Astrocyte (in vitro differentiated cells and primary cell): ENCODE data around the gene CACNA2D1. TPM values are rescaled to one million over a fixed set of nuclear protein-coding genes. Genes with fewer than 3 reads are reported as not detected.

Source experiments
- DNase-seq: peaks from one replicate; pipeline ENCODE4 v3.0.0-alpha.2; 2010; ENCODE audit warnings: low read depth
- FAIRE-seq: peaks from 2 replicates; lab custom pipeline; 2011; peaks lifted over from hg19 to GRCh38; lab: Jason Lieb, UNC
- H2AFZ ChIP-seq: 2 replicates; pipeline ENCODE4 v1.6.0; 2012; ENCODE audit warnings: low read depth, low read length, inconsistent platforms
- H3K27ac ChIP-seq: 2 replicates; pipeline ENCODE4 v1.5.1; 2011; ENCODE audit warnings: low read depth, low read length, inconsistent platforms
- H3K27me3 ChIP-seq: 2 replicates; pipeline ENCODE4 v1.6.0; 2011; ENCODE audit warnings: low read length, inconsistent platforms; ENCODE audit not compliant: insufficient read depth
- H3K36me3 ChIP-seq: 2 replicates; pipeline ENCODE4 v1.5.1; 2011; ENCODE audit warnings: low read length, inconsistent platforms; ENCODE audit not compliant: insufficient read depth
- H3K4me1 ChIP-seq: 2 replicates; pipeline ENCODE4 v1.5.1; 2011; ENCODE audit warnings: low read length, inconsistent platforms; ENCODE audit not compliant: insufficient read depth
- H3K4me2 ChIP-seq: 2 replicates; pipeline ENCODE4 v1.6.0; 2012; ENCODE audit warnings: low read length, inconsistent platforms
- H3K4me3 ChIP-seq: 2 replicates; pipeline ENCODE4 v1.5.1; 2011; ENCODE audit warnings: low read depth, mild to moderate bottlenecking, low read length, inconsistent platforms; ENCODE audit not compliant: insufficient read depth
- H3K79me2 ChIP-seq: 2 replicates; pipeline ENCODE4 v1.6.0; 2012; ENCODE audit warnings: mild to moderate bottlenecking, low read length, inconsistent platforms; ENCODE audit not compliant: insufficient read depth
- H3K9ac ChIP-seq: 2 replicates; pipeline ENCODE4 v1.6.0; 2012; ENCODE audit warnings: mild to moderate bottlenecking, low read length, inconsistent platforms
- H3K9me3 ChIP-seq: 2 replicates; pipeline ENCODE4 v1.5.1; 2012; ENCODE audit warnings: low read depth, mild to moderate bottlenecking, low read length, inconsistent platforms; ENCODE audit not compliant: insufficient read depth
- H4K20me1 ChIP-seq: 2 replicates; pipeline ENCODE4 v1.6.0; 2012; ENCODE audit warnings: low read length, inconsistent platforms; ENCODE audit not compliant: insufficient read depth
- H3K27ac Mint-ChIP-seq: one replicate; pipeline ENCODE4 v1.8.0; 2021; ENCODE audit warnings: mild to moderate bottlenecking, mixed read lengths; ENCODE audit not compliant: unreplicated experiment
- H3K27me3 Mint-ChIP-seq: one replicate; pipeline ENCODE4 v1.8.0; 2021; ENCODE audit warnings: low read depth, mixed read lengths; ENCODE audit not compliant: unreplicated experiment
- H3K36me3 Mint-ChIP-seq: one replicate; pipeline ENCODE4 v1.8.0; 2021; ENCODE audit warnings: low read depth, mixed read lengths; ENCODE audit not compliant: unreplicated experiment
- H3K4me1 Mint-ChIP-seq: one replicate; pipeline ENCODE4 v1.8.0; 2021; ENCODE audit warnings: low read depth, mixed read lengths; ENCODE audit not compliant: unreplicated experiment
- H3K4me3 Mint-ChIP-seq: one replicate; pipeline ENCODE4 v1.8.0; 2021; ENCODE audit warnings: mild to moderate bottlenecking, moderate library complexity, mixed read lengths; ENCODE audit not compliant: unreplicated experiment
- H3K9me3 Mint-ChIP-seq: one replicate; pipeline ENCODE4 v1.8.0; 2021; ENCODE audit warnings: mild to moderate bottlenecking, mixed read lengths; ENCODE audit not compliant: unreplicated experiment
- EZH2 ChIP-seq: IDR thresholded peaks from 2 replicates; pipeline ENCODE4 v1.6.1; 2012; ENCODE audit warnings: mild to moderate bottlenecking, low read length, inconsistent platforms; ENCODE audit not compliant: insufficient read depth
- total RNA-seq: library from RNA; stranded (reverse); gene quantifications from 2 replicates; pipeline ENCODE4 v1.2.1, GENCODE V29; 2021
- TF ChIP-seq, protein P1 (sequence below): IDR thresholded peaks from 2 replicates; pipeline ENCODE4 v1.5.1; 2011; ENCODE audit warnings: low read depth, mild to moderate bottlenecking, inconsistent platforms, low read length, moderate library complexity; ENCODE audit not compliant: insufficient read depth

Gene CACNA2D1
- total RNA-seq, 1 donor from 2014 or later = 53.4 TPM

DNA sequence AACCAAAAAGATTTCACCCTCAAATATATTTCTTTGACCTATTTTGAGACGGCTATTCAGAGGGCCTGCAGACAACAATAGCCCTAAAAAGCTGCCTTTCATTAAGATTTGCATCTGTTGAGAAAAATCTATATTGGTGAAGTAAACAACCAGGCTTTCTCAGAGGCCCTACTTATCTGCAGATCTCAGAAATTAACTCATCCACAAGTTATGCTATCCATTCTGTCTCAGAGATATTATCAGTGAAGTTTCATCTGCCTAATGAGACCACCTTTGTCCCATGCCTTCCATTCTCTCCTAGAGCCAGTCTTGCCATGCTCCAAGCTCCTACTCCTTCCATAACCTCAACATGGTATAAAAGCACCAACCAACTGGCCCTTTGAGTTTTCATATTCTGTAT is 130.3 kb downstream of the CACNA2D1 start:
- no peak overlapping the region for H3K4me3 ChIP-seq
- no peaks in the 10 kb centered on the region for H3K9me3 ChIP-seq
- H3K79me2 ChIP-seq = peaks cover 3% of the 10 kb centered on the region
- H4K20me1 ChIP-seq = peaks cover 4% of the 10 kb centered on the region
- no peaks in the 10 kb centered on the region for H3K4me1 ChIP-seq
- no peak overlapping the region for H3K27ac ChIP-seq
- FAIRE-seq (no peak), DNase-seq (no peak)
- no peaks in the 10 kb centered on the region for H3K27me3 Mint-ChIP-seq
- no peak overlapping the region for H3K27ac Mint-ChIP-seq
- no peaks in the 10 kb centered on the region for H3K36me3 ChIP-seq
- no peak overlapping the region for H3K9ac ChIP-seq
- H3K4me1 Mint-ChIP-seq = peaks cover 8% of the 10 kb centered on the region
- peaks cover 3% of the 10 kb centered on the region for H3K9me3 Mint-ChIP-seq
- no peak overlapping the region for H3K4me3 Mint-ChIP-seq
- no peak for TF ChIP-seq EZH2
- TF ChIP-seq, protein P1, sequence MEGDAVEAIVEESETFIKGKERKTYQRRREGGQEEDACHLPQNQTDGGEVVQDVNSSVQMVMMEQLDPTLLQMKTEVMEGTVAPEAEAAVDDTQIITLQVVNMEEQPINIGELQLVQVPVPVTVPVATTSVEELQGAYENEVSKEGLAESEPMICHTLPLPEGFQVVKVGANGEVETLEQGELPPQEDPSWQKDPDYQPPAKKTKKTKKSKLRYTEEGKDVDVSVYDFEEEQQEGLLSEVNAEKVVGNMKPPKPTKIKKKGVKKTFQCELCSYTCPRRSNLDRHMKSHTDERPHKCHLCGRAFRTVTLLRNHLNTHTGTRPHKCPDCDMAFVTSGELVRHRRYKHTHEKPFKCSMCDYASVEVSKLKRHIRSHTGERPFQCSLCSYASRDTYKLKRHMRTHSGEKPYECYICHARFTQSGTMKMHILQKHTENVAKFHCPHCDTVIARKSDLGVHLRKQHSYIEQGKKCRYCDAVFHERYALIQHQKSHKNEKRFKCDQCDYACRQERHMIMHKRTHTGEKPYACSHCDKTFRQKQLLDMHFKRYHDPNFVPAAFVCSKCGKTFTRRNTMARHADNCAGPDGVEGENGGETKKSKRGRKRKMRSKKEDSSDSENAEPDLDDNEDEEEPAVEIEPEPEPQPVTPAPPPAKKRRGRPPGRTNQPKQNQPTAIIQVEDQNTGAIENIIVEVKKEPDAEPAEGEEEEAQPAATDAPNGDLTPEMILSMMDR = no peak
- H3K36me3 Mint-ChIP-seq = peaks cover 7% of the 10 kb centered on the region
- H3K27me3 ChIP-seq = no peaks in the 10 kb centered on the region
- no peak overlapping the region for H3K4me2 ChIP-seq
- no peak overlapping the region for H2AFZ ChIP-seq

- Histone ChIP-seq H3K4me3 (no peak overlapping the region), H2AFZ (no peak overlapping the region), H3K4me2 (no peak overlapping the region), H3K4me1 (no peaks in the 10 kb centered on the region), H3K9me3 (no peaks in the 10 kb centered on the region), H3K36me3 (no peaks in the 10 kb centered on the region), H3K79me2 (peaks cover 3% of the 10 kb centered on the region), H3K27me3 (no peaks in the 10 kb centered on the region), H3K27ac (no peak overlapping the region), H4K20me1 (peaks cover 6% of the 10 kb centered on the region), H3K9ac (no peak overlapping the region)
- TF ChIP-seq EZH2 = no peak
- TF ChIP-seq, protein P1 = no peak
- Mint-ChIP-seq H3K4me1 (peaks cover 6% of the 10 kb centered on the region), H3K27ac (no peak overlapping the region), H3K9me3 (peaks cover 3% of the 10 kb centered on the region), H3K36me3 (peaks cover 10% of the 10 kb centered on the region), H3K4me3 (no peak overlapping the region), H3K27me3 (no peaks in the 10 kb centered on the region)
- no peak for DNase-seq
- FAIRE-seq = no peak
These were observed 130.9 kb downstream of the CACNA2D1 start for GRCh38 chr7:82312646-82313045.

DNA sequence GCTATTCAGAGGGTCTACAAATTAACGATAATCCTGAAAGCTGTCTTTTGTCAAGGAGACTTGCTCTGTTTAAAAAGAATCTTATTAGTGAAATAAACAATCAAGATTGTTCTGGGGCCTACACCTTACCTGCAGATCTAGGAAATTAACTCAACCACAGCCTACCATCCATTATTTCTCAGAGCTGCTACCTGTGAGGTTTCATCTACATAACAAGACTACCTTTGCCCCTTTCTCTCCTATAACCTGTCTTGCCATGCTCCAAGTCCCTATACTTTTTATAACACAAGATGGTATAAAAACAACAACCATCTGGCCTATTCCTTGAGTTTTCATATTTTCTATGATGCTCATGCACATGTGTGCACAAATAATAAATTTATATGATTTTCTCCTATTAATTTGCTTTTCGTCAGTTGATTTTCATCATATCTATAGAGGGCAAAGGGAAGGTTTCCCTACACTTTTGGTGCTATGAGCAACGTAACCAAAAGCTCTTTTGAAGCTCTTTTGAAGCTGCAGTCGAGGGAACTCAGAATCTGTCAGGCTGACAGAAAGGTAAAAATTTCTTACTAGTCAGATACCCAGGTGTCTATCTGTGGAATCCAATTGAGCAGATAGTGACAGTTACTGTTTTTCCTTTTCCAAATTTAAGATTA is 138.1 kb downstream of the CACNA2D1 start:
- no peaks in the 10 kb centered on the region for H3K9me3 ChIP-seq
- TF ChIP-seq, protein P1 = no peak
- TF ChIP-seq EZH2 = no peak
- no peaks in the 10 kb centered on the region for H3K4me1 Mint-ChIP-seq
- no peaks in the 10 kb centered on the region for H3K4me1 ChIP-seq
- H3K36me3 Mint-ChIP-seq = peaks cover 10% of the 10 kb centered on the region
- H3K4me3 Mint-ChIP-seq = no peak overlapping the region
- H3K4me2 ChIP-seq = no peak overlapping the region
- H2AFZ ChIP-seq = no peak overlapping the region
- no peak overlapping the region for H3K27ac Mint-ChIP-seq
- H3K9ac ChIP-seq = no peak overlapping the region
- no peaks in the 10 kb centered on the region for H3K27me3 ChIP-seq
- peaks cover 3% of the 10 kb centered on the region for H3K9me3 Mint-ChIP-seq
- no peak overlapping the region for H3K4me3 ChIP-seq
- peaks cover 4% of the 10 kb centered on the region for H3K79me2 ChIP-seq
- no peak overlapping the region for H3K27ac ChIP-seq
- no peak for DNase-seq
- H3K36me3 ChIP-seq = no peaks in the 10 kb centered on the region
- H3K27me3 Mint-ChIP-seq = no peaks in the 10 kb centered on the region
- peaks cover 15% of the 10 kb centered on the region for H4K20me1 ChIP-seq
- no peak for FAIRE-seq
